ENCODE results near the gene SYTL5.

- TF ChIP-seq, protein P1, sequence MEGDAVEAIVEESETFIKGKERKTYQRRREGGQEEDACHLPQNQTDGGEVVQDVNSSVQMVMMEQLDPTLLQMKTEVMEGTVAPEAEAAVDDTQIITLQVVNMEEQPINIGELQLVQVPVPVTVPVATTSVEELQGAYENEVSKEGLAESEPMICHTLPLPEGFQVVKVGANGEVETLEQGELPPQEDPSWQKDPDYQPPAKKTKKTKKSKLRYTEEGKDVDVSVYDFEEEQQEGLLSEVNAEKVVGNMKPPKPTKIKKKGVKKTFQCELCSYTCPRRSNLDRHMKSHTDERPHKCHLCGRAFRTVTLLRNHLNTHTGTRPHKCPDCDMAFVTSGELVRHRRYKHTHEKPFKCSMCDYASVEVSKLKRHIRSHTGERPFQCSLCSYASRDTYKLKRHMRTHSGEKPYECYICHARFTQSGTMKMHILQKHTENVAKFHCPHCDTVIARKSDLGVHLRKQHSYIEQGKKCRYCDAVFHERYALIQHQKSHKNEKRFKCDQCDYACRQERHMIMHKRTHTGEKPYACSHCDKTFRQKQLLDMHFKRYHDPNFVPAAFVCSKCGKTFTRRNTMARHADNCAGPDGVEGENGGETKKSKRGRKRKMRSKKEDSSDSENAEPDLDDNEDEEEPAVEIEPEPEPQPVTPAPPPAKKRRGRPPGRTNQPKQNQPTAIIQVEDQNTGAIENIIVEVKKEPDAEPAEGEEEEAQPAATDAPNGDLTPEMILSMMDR (IDR thresholded peaks at IDR 0.05): no peak
- TF ChIP-seq POLR2AphosphoS5 (IDR thresholded peaks at IDR 0.05): no peak
- TF ChIP-seq POLR2A (IDR thresholded peaks at IDR 0.05; ENCODE audit: low read depth): no peak
- TF ChIP-seq EP300 (IDR thresholded peaks at IDR 0.05): no peak
These were observed 63.6 kb downstream of the SYTL5 start for GRCh38 chrX:38069991-38070390.

All from esophagus muscularis mucosa (tissue), 4 donors.